GM18517 (cell line): ENCODE results near the gene YIPF4.
"Not testable (repeated sequence)": the region's sequence is repeated elsewhere in the genome, so short reads cannot be mapped to it uniquely, and the experiment has no call there.

ENCODE experiments used
- ATAC-seq: cut with Tn5 transposase; IDR thresholded peaks from one replicate; pipeline ENCODE4 v1.9.1; 2021; ENCODE audit warnings: mild to moderate bottlenecking, moderate library complexity; ENCODE audit not compliant: unreplicated experiment

Gene YIPF4

DNA sequence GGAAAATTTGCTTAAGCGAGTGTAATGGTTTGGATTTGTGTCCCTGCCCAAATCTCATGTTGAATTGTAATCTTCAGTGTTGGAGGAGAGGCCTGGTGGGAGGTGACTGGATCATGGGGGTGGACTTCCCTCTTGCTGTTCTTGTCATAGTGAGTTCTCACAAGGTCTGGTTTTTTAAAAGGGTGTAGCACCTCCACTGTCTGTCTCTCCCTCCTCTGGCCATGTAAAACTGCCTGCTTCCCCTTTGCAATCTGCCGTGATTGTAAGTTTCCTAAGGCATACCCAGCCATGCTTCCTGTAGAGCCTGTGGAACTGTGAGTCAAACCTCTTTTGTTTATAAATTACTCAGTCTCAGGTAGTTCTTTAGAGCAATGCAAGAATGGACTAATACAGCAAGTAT lies 6.6 kb downstream of the YIPF4 start:
- ATAC-seq, result no peak

DNA sequence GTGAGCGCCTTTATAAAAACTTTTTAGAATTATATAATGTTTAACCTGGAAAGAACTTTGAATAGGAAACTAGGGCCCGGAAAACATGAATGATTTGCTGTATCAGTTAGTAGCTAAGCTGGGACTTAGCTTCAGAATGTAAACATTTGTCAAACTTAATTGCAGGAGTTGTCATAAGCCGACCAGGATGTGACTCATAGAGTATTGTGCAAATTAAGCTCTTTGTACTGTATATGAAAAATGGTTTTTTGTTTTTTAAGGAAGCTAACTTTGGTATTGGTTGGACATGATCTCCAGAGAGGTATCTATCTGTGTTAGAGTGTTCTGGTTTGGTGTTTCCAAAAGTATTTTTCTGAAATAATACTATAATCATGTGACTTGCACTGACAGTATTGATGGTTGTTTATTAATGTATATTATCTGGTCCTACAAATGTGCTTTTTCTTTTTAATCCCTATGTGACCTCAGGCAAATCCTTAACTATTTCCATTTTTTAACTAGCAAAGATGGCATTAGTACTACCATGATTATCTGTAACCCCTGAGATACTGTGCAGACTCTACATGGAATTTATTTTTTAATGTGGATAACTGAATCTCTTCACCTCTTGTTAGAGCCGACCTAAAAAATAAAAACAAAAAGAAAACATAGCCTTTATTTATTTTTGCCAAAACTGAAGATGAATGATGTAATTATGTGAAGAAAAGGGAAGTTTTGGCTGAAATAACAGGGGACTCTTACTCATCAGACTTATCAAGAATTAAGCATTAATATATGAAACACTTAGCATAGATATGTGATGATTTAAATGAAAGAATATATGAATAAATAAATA lies 11.7 kb downstream of the YIPF4 start:
- ATAC-seq, result no peak

DNA sequence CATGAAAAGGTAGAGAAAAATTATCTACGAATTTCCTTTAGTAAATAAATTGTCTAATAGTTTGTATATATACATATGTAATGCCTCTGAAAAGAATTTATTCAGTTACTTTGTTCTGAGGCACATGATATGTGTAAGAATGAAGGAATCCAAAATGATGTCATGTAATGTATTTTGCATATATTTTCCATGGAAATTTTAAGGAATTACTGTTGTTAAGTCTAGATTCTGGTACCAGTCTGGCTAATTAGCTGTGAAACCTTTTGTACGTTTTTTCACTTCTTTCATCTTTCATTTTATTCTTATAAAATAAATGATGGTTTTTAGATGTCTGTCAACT lies 12.3 kb downstream of the YIPF4 start:
- no peak for ATAC-seq

DNA sequence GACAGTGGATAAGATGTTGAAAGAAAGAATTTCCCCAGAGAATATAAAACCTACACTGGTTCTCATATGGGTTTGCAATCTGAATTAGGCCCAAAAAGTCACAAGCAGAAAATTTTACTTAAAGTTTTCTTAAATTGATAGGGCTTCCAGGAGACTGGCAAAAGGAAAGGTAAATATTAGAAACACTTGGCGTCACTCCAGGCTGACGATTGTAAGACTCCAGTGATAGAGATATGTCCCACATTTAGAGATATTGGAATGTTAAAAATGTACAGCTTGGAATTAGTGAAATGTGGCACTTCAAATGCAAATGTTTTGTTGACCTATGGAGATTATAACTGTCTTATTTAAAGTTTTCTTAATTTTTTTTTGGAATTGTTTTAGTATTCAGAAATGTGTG lies 14.0 kb downstream of the YIPF4 start:
- ATAC-seq, result no peak

DNA sequence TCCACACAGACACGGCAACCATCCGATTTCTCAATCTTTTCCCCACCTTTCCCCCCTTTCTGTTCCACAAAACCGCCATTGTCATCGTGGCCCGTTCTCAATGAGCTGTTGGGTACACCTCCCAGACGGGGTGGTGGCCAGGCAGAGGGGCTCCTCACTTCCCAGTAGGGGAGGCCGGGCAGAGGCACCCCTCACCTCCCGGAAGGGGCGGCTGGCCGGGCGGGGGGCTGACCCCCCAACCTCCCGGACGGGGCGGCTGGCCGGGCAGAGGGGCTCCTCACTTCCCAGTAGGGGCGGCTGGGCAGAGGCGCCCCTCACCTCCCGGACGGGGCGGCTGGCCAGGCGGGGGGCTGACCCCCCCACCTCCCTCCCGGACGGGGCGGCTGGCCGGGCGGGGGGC lies 15.8 kb downstream of the YIPF4 start:
- not testable (repeated sequence) for ATAC-seq

DNA sequence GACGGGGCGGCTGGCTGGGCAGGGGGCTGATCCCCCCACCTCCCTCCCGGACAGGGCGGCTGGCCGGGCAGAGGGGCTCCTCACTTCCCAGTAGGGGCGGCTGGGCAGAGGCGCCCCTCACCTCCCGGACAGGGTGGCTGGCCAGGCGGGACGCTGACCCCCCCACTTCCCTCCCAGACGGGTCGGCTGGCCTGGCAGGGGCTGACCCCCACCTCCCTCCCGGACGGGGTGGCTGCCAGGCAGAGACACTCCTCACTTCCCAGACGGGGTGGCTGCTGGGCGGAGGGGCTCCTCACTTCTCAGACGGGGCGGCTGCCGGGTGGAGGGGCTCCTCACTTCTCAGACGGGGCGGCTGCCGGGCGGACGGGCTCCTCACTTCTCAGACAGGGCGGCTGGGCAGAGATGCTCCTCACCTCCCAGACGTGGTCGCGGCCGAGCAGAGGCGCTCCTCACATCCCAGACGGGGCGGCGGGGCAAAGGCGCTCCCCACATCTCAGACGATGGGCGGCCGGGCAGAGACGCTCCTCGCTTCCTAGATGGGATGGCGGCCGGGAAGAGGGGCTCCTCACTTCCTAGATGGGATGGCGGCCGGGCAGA lies 16.4 kb downstream of the YIPF4 start:
- ATAC-seq, result not testable (repeated sequence)

DNA sequence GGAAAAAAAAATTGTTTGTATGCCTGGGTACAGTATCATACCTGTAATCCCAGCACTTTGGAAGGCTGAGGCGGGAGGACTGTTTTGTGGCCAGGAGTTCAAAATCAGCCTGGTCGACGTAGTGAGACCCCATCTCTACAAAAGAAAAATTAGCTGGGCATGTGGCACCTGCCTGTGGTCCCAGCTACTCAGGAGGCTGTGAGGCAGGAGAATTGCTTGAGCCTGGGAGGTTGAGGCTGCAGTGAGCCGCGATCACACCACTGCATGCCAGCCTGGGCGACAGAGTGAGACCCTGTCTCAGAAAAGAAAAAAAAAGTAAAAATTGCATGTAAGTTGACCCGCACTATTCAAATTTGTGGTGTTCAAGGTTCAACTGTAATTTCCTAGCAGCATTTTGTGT lies 32.9 kb downstream of the YIPF4 start:
- no peak for ATAC-seq

DNA sequence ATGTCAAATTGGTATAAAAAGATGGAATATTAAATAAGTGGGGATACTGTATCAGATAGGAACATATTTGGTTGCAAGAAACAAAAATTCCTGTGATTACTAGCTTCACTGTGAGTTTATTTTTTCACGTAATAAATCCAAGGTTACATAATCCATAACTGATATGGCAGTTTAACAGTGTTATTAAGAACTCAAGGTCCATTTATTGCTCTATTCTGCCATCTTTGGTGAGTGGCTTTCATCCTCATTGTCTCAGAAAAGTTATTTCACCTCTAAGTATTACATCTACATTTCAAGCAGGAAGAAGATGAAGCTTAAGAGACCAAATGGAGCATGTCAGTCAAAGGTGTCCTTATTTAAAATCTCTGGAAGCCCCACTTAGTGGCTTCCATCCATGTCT lies 37.2 kb downstream of the YIPF4 start:
- no peak for ATAC-seq

DNA sequence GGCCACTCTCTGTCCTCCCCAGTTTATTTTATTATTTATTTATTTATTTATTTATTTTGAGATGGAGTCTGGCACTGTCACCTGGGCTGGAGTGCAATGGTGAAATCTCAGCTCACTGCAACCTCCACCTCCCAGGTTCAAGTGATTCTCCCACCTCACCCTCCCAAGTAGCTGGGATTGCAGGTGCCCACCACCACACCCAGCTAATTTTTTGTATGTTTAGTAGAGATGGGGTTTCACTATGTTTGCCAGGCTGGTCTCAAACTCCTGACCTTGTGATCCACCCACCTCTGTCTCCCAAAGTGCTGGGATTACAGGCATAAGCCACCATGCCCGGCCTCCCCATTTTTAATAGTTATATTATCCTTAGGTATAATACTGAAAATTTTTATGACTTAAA lies 51.0 kb downstream of the YIPF4 start:
- ATAC-seq, result not testable (repeated sequence)

DNA sequence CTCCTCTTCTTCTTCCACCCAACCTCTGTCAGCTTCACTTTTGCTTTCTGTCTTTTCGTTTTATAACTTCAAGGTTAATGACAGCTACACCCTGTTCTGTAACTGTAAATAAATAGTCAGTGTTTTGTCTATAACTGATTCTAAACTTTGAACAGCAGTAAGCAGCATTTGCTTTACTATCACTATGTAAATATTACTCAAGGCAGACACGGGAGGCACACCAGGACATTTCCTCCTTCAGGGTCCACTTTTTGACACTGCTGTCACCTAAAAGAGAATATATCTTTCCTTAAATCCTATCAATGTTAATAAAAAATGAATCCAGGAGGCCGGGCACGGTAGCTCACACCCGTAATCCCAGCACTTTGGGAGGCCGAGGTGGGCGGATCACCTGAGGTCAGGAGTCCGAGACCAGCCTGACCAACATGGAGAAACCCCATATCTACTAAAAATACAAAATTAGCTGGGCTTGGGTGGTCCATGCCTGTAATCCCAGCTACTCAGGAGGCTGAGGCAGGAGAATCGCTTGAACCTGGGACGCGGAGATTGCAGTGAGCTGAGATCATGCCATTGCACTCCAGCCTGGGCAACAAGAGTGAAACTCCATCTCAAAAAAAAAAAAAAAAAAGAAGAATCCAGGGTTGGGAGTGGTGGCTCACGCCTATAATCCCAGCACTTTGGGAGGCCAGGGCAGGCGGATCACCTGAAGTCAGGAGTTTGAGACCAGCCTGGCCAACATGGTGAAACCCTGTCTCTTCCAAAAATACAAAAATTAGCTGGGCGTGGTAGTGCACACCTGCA lies 51.7 kb downstream of the YIPF4 start:
- ATAC-seq, result not testable (repeated sequence)

DNA sequence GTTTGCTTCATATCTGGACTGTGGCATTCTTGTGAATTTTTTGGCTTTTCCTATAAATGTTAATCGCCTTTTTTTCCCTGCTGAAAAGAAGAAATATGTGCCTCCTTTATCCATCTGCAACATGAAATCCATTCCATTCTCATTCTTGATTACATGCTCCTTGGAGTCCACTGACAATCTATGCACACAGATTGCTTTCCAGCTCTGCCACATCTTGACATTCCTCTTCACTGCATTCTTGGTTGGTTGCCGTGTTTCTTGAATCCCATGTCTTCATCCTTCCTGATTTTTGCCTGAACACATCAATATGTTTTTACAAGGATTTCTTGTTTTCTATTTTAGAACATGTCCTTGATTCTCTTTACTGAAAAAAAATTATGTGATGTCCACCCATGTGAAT lies 52.4 kb downstream of the YIPF4 start:
- ATAC-seq, result no peak

DNA sequence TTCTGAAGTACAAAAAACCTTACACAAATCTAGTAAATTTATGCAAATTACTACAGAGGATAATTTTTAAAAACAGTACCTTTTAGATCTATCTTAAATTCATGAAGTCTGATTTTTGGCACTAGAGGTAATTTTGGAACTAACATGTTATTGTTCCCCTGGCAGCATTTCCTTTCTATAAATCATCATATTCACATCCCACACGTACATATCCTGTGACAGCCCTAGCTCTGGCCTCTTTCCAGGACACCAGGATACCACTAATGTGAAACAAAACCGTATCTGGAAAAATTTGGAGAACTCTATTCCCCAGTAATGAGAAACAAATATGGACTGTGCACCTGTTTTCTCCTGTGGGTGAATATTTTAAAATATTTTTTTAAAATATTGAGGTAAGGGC lies 65.1 kb downstream of the YIPF4 start:
- no peak for ATAC-seq

DNA sequence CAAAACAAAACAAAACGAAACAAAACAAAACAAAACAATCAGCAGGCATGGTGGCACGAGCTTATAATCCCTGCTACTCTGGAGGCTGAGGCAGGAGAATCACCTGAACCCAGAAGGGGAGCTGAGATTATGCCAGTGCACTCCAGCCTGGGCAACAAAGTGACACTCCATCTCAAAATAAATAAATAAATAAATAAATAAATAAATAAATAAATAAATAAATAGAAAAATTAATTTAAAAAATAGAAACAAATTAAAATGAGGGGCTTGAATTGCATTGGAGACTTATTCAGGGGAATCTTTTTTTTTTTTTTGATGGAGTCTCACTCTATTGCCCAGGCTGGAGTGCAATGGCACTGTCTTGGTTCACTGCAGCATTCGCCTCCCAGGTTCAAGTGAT lies 73.1 kb downstream of the YIPF4 start:
- not testable (repeated sequence) for ATAC-seq

DNA sequence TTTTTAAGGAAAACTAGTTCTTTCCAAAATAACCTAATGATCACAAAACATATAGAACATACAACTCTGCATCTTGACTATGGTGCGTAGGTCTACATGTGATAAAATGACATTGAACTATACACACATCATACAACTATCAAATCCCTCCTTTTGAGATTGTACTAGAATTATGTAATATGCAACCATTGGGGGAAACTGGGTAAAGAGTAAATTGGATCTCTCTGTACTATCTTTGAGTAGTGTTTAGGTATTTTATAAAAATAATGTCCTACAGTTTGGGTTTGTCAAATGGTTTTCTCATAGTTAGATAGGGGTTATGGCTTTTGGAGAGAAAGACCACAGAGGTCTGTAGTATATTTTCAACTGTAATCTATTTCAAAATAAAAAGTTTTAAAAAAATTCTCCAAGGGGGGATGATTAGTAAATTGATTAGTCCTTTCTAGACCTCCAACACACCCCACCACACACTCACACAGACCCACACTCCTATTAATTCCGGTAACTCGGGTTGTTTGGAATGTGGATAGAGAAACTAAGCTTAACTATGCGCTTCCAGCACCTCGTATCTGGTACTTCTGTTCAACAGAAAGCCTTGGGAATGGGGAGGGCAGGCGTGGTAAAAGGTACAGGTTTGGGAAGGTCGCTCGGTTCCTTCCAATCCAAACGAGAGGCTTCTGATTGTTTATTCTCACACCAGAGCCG lies 78.4 kb downstream of the YIPF4 start:
- ATAC-seq, result no peak

DNA sequence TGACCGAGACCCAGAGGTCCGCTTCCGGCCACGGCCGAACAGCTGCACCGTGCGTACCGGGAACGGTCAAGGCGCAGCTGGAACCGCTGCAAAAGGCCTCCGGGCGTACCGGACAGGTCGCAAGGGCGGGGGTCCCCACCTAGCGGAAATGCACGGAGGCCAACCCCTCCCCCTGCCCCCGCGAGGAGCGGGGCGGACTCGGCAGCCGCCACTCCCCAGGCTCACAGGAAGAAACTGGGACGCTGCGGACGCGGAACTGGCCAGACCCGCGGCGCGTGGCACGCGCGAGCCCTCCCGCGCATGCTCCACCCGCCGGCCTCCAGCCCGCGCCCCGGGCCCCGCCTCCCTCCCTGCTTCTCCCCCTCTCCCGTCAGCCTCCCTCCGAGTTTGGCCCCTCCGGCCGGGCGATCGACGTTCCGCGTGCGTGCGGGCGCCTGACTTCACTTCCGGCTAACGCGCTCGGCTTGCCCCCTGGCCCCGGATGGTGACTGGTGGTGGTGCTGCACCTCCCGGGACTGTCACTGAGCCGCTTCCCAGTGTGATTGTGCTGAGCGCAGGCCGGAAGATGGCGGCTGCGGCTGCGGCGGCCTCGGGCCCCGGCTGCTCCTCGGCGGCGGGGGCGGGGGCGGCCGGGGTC lies 79.1 kb downstream of the YIPF4 start, which contains the start of gene BIRC6:
Gene BIRC6 (plus strand): TSS at position 343 of the 637 bp plus-strand sequence. CDS start 139 bp downstream, at position 482.
- peak; percentile 85 for ATAC-seq

DNA sequence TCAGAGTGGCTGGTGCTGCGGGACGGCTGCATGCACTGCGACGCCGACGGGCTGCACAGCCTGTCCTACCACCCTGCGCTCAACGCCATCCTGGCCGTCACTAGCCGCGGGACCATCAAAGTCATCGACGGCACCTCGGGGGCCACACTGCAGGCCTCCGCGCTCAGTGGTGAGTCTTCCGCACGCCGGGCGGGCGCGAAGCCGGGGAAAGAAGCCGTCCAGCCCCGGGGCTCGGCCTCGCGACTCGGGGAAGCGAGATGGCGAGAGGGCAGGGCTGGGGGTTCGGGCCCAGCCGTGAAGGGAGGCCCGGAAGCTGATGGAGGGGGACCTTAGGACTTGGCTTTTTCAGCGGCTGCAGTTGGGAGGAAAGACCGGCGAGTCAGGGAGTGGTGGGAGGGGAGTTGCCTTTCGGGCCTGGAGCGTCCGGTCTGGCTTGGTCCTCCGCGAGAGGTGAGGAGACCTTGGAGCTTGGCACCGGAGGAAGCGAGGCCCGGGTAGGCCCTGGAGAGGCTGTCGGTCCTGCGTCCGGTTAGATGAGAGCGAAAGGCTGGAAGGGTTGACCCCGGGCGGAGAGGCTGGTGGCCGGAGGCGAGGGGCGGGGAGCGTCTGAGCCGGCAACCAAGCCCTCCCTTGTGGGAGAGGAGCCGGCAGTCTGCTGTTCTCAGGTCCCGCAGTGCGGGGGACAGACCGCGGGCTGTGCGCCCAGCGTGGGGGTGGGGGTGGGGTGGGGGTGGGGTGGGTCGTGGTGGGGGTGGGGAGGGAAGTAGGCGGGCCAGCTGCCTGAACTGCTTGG lies 79.8 kb downstream of the YIPF4 start:
- ATAC-seq, result peak; percentile 12

DNA sequence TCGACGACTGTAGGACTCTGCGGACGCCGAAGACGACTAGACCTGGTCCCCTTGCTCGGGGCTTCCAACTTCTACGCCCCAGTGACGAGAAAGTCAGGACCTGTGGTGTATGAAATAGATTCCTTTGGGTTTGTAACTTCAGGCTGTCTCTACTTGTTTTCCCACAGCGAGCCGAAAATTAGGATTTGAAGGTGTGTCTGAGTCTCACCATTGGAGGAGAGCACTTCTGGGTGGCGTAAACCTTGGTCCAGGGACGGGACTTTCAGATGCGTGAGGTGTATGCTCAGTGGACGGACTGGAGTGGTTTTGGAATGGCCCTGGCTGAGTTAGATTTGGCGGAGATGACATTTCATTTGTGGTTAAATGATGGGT lies 80.4 kb downstream of the YIPF4 start:
- no peak for ATAC-seq

DNA sequence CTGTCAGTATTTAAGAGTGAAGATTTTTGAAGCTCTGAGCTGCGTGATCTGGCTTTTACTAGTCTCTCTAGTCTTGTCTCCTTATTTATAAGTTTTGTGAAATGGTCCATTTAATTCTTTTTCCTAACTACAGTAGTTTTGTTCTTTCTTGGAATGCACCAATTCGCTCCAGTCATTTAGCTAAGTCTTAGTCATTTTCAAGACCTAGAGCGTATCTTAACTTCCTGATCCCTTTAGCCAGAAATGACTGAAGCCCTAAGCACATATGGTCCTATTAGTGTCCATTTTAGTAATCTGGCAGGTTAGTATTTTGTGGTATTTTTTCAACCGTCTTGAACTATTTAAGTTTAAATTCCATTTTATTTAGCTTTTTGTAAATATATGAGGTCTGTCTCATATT lies 82.7 kb downstream of the YIPF4 start:
- ATAC-seq, result no peak

DNA sequence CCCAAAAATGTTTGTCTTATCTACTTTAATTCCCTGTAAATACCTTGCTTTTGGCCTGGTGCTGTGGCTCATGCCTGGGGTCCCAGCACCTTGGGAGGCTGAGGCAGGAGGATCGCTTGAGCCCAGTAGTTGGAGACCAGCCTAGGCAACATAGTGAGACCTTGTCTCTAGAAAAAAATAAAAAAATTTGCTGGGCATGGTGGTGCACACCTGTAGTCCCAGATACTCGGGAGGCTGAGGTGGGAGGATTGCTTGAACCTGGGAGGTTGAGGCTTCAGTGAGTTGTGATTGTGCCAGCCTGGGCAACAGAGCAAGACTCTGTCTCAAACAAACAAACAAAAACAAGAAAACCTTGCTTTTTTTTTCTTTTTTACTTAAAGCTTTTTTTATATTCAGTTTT lies 85.3 kb downstream of the YIPF4 start:
- ATAC-seq, result not testable (repeated sequence)

DNA sequence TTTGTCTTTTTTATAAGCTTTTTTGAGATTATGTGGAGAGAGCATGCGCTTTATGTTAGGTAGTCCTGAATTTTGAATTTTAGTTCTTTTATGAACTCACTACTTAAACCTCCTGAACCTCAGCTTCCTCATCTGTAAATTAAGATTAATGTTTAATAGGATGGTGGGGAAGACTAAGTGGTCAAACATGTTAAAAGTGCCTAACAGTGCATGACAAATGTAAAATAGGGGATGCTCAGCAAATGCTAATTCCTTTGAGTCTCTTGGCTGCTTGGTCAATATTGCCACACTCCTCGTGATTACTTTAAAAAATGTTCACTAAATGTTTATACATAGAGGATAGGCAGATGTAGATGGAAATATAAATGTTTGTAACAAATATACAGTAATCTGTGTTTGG lies 85.9 kb downstream of the YIPF4 start:
- peak; percentile 50 for ATAC-seq
